CD1c-positive myeloid dendritic cell (primary cell): ENCODE results near the gene FUT4.
"Not testable (repeated sequence)": the region's sequence is repeated elsewhere in the genome, so short reads cannot be mapped to it uniquely, and the experiment has no call there.

ENCODE experiments used
- DNase-seq: peaks from one replicate; pipeline ENCODE4 v3.0.0-alpha.2; 2016; ENCODE audit errors: extremely low spot score

Gene FUT4

DNA sequence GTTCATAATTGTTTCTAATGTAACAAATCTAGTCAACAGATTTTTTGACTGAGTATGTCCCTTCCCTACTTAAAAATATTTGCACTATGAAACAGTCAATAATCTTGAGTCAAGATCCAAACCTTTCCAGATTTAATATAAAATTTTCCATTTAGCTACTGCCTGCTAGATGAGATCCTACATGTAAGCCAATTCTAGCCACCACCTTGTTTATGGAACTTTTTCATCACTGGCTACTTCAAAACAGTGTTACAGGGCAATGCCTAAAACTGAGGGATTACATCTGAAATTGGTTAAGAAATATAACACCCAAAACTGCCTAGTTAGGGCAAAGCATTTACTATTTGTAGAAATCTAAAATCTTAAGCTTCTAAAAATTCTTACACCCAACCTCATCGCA, 10.5 kb upstream of the FUT4 start:
- DNase-seq = no peak

DNA sequence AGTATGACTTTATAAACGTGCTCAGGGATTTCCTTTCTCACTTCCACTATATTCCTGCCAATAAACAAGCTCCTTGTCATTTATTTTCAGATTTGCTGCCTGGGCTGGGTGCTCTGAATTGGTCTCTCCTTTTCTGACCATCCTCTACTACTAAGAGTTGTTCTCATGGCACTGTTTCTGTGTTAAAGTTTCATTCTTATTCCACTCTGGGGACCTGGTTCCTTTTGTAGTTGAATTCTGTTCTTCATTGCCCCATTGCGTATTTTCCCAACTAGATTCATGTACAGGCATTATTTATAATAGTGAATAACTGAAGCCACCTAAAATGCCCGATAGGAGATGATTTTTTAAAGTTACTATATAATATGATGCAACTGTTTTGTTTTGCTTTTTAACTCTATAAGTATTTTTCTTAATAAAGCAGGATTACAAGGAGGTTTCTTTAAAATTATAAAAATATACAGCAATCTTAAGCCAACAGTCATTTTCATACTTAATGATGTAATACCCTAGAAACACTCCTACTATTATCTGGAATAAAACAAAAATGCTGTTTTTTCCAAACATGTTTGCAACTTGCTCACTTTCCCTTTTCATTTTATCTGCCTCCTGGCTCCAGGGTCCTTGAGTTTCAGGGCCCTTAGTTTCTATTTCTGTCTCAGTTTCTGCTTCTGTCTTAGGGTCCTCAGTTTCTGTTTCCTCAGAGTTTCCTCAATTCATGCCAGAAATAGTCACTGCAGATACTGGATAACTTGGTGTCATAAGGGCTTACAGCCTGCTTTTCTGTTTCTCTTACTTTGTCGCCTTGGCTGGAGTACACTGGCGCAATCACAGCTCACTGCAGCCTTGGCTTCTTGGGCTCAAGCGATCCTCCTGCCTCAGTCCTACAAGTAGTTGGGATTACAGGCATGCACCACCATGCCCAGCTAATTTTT, 9.8 kb upstream of the FUT4 start:
- peak; percentile 23 for DNase-seq

DNA sequence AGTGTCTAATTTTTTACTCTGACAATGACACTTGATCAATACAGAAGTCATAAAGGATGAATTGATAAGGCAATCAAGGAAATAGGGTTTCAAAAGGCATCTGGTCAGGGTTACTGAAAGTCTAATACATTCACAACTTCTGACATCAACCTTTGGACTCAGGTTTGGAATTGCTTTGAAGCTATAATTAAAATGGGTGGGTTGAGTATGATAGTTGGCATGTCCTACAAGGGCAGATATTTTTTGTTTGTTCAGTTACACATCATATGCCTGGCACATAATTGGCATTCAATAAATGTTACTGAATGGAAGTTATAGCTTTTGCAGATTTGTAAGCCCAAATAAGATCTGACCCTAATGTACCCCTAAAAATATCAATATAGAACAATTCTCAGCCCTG, 7.3 kb upstream of the FUT4 start:
- DNase-seq = no peak

DNA sequence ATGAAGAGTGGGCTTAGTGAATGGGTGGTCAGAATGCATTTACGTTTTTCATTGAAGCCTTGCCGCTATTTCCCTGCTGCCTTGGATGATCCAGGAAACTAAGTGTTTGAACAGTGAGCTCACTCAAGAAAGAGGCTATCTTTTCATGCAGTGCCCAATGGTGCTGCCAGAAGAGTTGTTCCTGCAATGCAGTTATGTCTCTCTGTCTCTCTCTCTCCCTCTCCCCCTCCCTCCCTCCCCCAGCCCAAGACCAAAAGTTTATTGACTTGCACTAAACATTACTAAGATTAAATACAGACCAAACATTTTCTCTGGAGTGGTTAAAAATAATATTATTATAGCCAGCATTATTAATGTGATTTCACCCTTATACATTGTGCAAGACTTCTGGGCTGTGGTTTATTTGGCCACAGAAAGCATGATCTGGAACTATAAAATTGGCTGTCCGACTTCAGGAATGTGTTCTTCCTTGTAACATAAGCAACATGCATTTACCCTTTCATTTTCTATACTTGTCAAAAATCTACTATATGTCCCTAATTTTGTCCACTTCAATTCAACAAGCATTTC, 6.6 kb upstream of the FUT4 start:
- DNase-seq = no peak

DNA sequence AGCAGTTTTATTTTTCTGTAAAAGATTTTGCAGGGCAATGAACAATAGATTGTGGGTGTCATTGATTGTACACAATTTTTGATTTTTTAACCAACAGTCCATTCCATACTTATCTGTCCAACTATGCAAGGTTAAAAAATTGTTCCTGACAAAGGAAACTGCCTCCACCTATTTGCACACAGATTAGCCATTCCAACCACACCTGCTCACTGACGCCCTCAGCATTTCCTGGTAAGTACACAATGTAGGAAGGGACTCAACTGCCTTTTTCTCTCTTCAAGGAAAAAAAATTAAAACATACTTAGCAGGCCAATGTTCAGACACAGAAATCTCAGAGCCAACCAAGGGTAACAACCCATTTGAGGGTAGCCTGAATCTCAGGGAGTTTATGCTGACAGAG, 4.3 kb upstream of the FUT4 start:
- DNase-seq = no peak

DNA sequence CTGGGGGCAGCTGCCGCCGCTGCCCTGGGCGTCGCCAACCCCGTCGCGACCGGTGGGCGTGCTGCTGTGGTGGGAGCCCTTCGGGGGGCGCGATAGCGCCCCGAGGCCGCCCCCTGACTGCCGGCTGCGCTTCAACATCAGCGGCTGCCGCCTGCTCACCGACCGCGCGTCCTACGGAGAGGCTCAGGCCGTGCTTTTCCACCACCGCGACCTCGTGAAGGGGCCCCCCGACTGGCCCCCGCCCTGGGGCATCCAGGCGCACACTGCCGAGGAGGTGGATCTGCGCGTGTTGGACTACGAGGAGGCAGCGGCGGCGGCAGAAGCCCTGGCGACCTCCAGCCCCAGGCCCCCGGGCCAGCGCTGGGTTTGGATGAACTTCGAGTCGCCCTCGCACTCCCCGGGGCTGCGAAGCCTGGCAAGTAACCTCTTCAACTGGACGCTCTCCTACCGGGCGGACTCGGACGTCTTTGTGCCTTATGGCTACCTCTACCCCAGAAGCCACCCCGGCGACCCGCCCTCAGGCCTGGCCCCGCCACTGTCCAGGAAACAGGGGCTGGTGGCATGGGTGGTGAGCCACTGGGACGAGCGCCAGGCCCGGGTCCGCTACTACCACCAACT, 1.0 kb downstream of the FUT4 start:
- peak; percentile 20 for DNase-seq

DNA sequence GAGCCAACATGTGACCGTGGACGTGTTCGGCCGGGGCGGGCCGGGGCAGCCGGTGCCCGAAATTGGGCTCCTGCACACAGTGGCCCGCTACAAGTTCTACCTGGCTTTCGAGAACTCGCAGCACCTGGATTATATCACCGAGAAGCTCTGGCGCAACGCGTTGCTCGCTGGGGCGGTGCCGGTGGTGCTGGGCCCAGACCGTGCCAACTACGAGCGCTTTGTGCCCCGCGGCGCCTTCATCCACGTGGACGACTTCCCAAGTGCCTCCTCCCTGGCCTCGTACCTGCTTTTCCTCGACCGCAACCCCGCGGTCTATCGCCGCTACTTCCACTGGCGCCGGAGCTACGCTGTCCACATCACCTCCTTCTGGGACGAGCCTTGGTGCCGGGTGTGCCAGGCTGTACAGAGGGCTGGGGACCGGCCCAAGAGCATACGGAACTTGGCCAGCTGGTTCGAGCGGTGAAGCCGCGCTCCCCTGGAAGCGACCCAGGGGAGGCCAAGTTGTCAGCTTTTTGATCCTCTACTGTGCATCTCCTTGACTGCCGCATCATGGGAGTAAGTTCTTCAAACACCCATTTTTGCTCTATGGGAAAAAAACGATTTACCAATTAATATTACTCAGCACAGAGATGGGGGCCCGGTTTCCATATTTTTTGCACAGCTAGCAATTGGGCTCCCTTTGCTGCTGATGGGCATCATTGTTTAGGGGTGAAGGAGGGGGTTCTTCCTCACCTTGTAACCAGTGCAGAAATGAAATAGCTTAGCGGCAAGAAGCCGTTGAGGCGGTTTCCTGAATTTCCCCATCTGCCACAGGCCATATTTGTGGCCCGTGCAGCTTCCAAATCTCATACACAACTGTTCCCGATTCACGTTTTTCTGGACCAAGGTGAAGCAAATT, 1.8 kb downstream of the FUT4 start:
- DNase-seq = peak; percentile 37

DNA sequence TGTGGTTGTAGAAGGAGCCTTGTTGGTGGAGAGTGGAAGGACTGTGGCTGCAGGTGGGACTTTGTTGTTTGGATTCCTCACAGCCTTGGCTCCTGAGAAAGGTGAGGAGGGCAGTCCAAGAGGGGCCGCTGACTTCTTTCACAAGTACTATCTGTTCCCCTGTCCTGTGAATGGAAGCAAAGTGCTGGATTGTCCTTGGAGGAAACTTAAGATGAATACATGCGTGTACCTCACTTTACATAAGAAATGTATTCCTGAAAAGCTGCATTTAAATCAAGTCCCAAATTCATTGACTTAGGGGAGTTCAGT, 2.4 kb downstream of the FUT4 start:
- DNase-seq = no peak

DNA sequence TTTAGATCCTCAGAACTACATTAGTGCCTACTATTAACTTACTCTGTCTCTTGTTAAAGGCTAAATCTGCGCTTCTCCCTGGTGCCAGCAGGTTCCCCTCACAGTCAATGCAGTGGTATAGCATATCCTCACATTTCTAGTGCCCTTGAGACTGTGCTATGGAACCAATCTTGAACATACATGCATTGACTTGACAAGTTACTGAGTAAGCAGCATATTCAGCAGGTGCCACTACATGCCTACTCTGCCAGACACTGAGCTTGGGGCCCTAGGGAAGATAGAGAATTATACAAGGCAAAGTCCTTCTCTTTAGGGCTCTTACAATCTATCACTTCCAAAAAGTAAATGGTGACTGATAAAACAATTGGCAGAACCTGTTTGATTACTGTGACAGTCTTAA, 3.2 kb downstream of the FUT4 start:
- DNase-seq = no peak

DNA sequence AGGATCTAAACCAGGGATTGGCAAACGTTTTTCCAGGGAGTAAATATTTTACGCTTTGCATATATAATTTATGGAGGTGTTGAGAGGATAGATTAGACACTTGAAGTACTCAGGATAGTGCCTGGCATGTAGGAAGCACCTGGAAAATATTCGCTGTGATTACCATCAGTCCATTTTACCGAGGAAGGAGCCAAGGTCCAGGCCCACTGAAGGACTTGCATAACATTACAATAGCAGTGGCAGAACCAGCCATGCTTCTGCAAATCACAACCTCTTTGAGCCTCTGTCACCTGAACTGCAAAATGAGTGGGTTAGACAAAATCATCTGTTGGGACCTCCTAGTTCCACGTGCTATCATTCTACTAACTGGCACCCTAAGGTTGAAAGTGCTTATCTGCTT, 5.4 kb downstream of the FUT4 start:
- peak; percentile 17 for DNase-seq

DNA sequence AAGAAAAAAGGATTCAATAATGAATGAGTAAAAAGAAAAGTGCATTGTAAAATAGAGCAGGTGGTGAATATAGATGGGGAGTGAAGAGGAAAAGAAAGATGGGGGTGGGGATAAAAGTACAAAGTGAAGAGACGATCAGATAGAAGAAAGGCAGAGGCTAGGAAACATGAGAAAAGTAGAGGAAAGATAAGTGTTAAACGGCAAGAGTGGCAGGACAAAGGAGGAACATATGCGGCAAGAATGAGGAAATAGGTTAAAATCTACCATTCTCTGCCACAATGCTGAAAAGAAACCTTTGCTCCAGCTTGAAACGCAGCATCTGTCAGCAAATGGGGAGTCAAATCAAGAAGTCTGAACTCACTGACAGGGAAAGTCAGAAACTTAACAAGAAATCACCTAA, 6.8 kb downstream of the FUT4 start:
- DNase-seq = peak; percentile 56

DNA sequence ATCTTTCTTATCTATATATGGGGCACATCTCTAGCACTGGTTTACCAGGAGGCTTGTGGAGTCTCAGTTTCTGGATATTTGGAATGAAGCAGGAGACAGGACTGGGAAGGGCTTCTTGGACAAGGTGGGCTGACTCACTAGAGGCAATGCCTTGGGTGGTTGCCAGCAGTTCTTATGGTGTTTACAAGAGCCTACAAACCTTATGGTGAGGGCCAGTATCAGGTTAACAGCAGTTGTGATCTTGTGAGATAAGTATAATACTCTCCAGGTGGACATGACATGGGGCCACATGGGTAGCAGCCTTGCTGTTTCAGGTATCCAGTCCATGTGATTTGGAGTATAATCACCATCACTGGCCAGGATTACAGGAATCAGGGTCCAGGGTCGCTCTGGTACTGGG, 10.2 kb downstream of the FUT4 start:
- DNase-seq = no peak

DNA sequence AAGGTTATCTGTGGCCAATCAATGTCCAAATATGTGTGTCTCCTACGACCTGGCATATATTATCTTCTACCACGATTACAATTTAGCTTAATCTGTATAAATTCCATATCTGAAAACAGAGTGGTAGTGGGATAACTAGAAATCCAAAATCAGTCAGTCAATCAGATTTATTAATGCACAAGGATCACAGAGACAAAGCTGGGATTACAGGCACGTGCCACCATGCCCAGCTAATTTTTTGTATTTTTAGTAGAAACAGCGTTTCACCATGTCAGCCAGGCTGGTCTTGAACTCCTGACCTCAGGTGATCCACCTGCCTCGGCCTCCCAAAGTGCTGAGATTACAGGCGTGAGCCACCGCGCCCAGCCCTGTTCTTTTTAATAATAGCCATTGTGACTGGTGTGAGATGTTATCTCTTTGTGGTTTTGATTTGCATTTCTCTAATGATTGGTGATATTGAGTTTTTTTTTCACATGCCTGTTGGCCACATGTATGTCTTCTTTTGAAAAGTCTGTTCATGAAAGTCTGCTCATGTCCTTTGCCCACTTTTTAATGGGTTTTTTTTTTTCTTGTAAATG, 12.1 kb downstream of the FUT4 start:
- not testable (repeated sequence) for DNase-seq

DNA sequence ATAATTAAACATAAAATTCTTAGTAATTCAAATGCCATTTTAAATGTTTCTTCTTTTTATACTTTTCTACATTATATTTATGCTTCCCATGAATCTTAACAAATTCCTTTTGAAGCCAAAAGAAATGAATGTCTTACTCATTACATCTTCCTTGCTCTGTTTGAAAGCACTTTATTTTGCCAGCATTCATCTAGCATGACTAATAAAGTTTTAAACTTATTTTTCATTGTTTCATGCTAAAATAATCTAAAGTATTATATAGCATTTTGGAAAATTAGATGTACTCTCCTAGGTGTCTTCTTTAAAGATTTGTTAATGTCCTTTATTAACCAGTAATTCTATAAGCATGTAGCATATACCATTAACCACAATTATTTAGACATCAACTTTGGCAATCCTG, 13.7 kb downstream of the FUT4 start:
- DNase-seq = no peak

DNA sequence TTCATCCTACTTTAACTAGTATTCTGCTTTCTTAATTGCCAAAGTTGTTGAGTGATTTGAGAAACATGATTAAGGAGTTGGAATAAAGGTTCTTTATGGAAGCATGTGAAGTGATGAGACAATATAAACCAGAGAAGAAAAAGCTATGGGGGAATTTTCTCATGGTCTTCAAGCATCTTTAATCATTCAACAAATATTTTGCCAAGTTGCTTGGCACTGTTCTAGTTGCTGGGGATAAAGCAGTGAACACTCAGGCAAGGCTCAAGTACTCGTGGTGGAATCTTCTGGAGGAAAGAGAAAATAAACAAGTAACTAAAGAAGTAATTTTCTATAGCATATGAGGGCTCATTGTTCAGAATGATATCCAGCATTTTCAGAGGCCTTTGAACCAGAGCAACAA, 14.3 kb downstream of the FUT4 start:
- DNase-seq = no peak

DNA sequence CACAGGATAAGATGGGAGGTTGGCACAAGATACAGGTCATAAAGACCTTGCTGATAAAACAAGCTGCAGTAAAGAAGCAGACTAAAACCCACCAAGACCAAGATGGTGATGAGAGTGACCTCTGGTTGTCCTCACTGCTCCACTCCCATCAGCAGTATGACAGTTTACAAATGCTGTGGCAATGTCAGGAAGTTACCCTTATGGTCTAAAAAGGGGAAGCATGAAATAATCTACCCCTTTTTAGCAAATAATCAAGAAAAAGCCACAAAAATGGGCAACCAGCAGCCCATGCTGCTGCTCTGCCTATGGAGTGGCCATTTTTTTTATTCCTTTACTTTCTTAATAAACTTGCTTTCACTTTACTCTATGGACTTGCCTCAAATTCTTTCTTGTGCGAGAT, 14.7 kb downstream of the FUT4 start:
- peak; percentile 70 for DNase-seq

DNA sequence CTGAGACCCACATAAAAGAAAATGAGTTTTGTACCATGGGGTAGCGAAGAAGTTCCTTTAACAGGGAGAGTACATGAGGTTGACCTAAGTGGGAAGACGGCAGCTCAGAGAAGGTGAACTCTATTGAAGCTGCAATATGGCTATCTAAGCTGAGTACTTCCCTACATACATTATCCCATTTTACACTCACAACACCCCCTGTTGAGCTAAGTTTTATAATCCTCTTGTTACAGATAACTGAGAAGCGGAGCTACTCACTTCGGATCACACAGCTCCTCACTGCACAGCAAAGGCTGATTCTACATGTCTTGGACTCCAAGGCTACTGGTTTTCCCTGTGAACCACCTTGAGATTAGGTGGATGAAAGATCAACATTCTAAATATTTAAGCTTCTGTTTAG, 15.2 kb downstream of the FUT4 start:
- DNase-seq = no peak

DNA sequence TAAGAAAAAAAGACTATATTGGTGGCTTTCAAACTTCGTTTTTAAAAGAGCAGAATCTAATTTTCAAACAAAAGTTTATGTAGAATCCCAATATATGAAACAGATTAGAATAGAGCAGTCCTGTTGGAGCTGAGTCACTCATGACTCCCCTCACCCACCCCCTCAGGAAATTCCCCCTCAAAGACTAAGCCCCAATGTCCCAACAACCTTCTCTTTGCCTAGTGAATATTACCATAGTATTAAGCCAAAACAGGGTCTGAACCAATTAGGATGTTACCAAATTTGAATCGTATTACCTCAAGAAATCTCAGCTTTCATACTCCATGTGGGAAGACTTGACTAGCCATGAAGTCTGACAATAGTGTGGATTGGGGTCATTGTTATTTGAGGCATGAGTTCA, 15.6 kb downstream of the FUT4 start:
- DNase-seq = no peak

DNA sequence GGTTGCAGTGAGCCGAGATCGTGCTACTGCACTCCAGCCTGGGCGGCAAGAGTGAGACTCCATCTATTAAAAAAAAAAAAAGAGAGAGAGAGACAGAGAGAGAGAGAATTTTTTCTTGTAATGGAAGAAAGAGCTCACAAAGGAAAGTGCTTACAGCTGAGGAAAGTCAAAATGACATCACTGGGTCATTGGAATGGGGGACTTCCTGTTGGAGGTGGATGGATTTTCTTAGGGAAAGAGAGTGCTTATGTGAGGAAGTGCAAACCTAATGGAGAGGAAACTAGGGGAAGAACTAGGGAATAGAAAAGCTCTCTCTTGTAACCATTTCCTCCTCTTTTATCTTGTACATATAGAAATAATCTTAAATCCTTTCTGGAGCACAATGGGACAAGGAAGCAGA, 17.1 kb downstream of the FUT4 start:
- no peak for DNase-seq

DNA sequence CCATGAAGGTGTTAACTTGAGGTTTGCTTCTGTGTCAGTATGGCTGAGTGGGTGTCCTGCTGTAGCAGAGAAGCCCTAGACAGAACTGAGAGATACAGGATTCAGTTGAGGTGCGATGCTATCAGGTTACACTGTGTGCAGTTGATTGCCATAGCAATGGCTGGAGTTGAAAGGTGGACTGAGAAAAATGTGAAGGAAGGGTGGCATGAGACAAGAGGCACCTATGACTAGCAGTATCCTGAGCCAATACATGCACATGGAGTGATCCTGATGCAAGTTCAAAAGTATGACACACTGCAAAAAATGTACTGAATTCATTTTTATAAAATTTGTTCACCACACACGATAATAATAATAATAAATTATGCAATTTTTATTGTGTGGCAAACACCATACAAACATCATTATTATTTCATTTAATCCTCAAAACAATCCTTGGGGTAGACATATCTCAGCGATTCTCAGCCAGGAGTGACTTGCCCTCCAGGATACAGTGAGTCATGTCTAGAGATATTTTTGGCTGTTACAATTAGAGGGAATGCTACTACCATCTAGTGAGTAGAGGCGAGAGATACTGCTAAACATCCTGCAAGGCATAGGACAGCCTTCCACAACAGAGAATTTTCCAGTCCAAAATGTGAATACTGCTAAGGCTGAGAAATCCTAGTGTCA, 19.6 kb downstream of the FUT4 start:
- DNase-seq = no peak

DNA sequence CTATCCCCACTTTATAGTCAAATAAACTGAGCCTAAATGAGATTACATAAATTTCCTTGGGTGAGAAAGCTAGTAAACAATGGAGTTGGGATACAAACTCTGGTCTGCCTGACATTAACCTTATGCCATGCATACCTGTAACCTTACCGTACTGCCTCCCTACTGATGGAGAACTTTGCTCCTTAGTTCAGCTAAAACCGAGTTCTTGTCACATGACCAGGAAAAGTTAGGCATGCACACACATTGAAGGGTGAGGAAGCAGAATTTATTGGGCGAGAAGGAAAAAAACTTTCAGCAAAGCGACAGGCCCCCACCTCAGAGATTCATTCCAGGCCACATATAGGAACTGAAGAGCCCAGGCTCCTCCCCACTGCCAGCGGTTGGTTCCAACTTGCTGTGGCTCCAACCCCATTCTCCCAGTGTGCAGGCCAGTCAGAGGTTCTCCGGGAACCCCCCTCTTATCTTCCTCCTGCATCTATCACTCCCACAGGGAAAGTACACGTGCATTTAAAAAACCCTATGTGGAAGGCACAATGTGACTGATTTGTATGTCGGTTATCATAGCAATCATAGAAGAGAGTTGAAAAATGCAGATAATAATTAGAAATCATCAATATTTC, 20.2 kb downstream of the FUT4 start:
- no peak for DNase-seq
